HEK293 (cell line): Measurements from ENCODE around the gene R3HDM4.

Experiments
- ATF2 ChIP-seq: fragments of 450-650 bp; formaldehyde crosslinking; IDR thresholded peaks from 2 replicates; pipeline ENCODE4 v1.5.1; 2016; ENCODE audit warnings: missing biosample characterization, missing genetic modification characterization, low read depth
- HOXA7 ChIP-seq: sonication (generic); formaldehyde crosslinking; IDR thresholded peaks from 2 replicates; pipeline ENCODE4 v1.8.1; 2022; ENCODE audit warnings: missing genetic modification reagents, borderline replicate concordance
- KLF1 ChIP-seq: fragments of 450-650 bp; formaldehyde crosslinking; IDR thresholded peaks from 2 replicates; pipeline ENCODE4 v1.5.1; 2016; ENCODE audit warnings: missing biosample characterization, missing genetic modification characterization
- KLF16 ChIP-seq: fragments of 450-650 bp; formaldehyde crosslinking; IDR thresholded peaks from 2 replicates; pipeline ENCODE4 v1.5.1; 2017; ENCODE audit warnings: missing biosample characterization, missing genetic modification characterization
- OVOL3 ChIP-seq: fragments of 450-650 bp; formaldehyde crosslinking; IDR thresholded peaks from 2 replicates; pipeline ENCODE4 v1.5.1; 2016; ENCODE audit warnings: missing biosample characterization, missing genetic modification characterization
- PRDM2 ChIP-seq: fragments of 450-650 bp; formaldehyde crosslinking; IDR thresholded peaks from 2 replicates; pipeline ENCODE4 v1.5.1; 2016; ENCODE audit warnings: missing biosample characterization, missing genetic modification characterization, borderline replicate concordance
- ZFHX2 ChIP-seq: fragments of 450-650 bp; formaldehyde crosslinking; conservative IDR thresholded peaks from 2 replicates; pipeline ENCODE4 v1.5.1; 2016; ENCODE audit warnings: missing biosample characterization, missing genetic modification characterization
- ZFP3 ChIP-seq: fragments of 450-650 bp; formaldehyde crosslinking; IDR thresholded peaks from 2 replicates; pipeline ENCODE4 v1.5.1; 2016; ENCODE audit warnings: low read depth, missing biosample characterization, missing genetic modification characterization
- ZNF157 ChIP-seq: fragments of 450-650 bp; formaldehyde crosslinking; IDR thresholded peaks from 2 replicates; pipeline ENCODE4 v1.5.1; 2016; ENCODE audit warnings: missing biosample characterization, missing genetic modification characterization
- ZNF202 ChIP-seq: fragments of 450-650 bp; formaldehyde crosslinking; IDR thresholded peaks from 2 replicates; pipeline ENCODE4 v1.5.1; 2016; ENCODE audit warnings: missing biosample characterization, missing genetic modification characterization, borderline replicate concordance
- ZNF23 ChIP-seq: fragments of 450-650 bp; formaldehyde crosslinking; IDR thresholded peaks from 2 replicates; pipeline ENCODE4 v1.5.1; 2016; ENCODE audit warnings: missing biosample characterization, missing genetic modification characterization, borderline replicate concordance
- ZNF600 ChIP-seq: fragments of 450-650 bp; formaldehyde crosslinking; IDR thresholded peaks from 2 replicates; pipeline ENCODE4 v1.5.1; 2016; ENCODE audit warnings: missing biosample characterization, missing genetic modification characterization
- ZNF629 ChIP-seq: fragments of 450-650 bp; formaldehyde crosslinking; IDR thresholded peaks from 2 replicates; pipeline ENCODE4 v1.5.1; 2017; ENCODE audit warnings: missing biosample characterization, missing genetic modification characterization
- ZNF654 ChIP-seq: fragments of 450-650 bp; formaldehyde crosslinking; IDR thresholded peaks from 2 replicates; pipeline ENCODE4 v1.5.1; 2016; ENCODE audit warnings: low read depth, missing biosample characterization, missing genetic modification characterization
- ZNF677 ChIP-seq: fragments of 450-650 bp; IDR thresholded peaks from 2 replicates; pipeline ENCODE4 v1.5.0; 2018; ENCODE audit warnings: missing biosample characterization, mild to moderate bottlenecking, missing genetic modification characterization, moderate library complexity
- TF ChIP-seq, protein P1 (sequence below): fragments of 450-650 bp; formaldehyde crosslinking; IDR thresholded peaks from 2 replicates; pipeline ENCODE4 v1.5.1; 2017; ENCODE audit warnings: missing biosample characterization, missing genetic modification characterization
- TF ChIP-seq, protein P2 (sequence below): fragments of 450-650 bp; formaldehyde crosslinking; IDR thresholded peaks from 2 replicates; pipeline ENCODE4 v1.5.1; 2016; ENCODE audit warnings: missing biosample characterization, missing genetic modification characterization, borderline replicate concordance
- TF ChIP-seq, protein P3 (sequence below): fragments of 450-650 bp; formaldehyde crosslinking; IDR thresholded peaks from 2 replicates; pipeline ENCODE4 v1.5.0; 2017; ENCODE audit warnings: missing biosample characterization, missing genetic modification characterization, borderline replicate concordance
- TF ChIP-seq, protein P4 (sequence below): fragments of 450-650 bp; formaldehyde crosslinking; IDR thresholded peaks from 2 replicates; pipeline ENCODE4 v1.5.1; 2016; ENCODE audit warnings: missing biosample characterization, missing genetic modification characterization
- TF ChIP-seq, protein P5 (sequence below): fragments of 450-650 bp; formaldehyde crosslinking; IDR thresholded peaks from 2 replicates; pipeline ENCODE4 v1.5.1; 2017; ENCODE audit warnings: missing biosample characterization, missing genetic modification characterization

The R3HDM4 gene

DNA sequence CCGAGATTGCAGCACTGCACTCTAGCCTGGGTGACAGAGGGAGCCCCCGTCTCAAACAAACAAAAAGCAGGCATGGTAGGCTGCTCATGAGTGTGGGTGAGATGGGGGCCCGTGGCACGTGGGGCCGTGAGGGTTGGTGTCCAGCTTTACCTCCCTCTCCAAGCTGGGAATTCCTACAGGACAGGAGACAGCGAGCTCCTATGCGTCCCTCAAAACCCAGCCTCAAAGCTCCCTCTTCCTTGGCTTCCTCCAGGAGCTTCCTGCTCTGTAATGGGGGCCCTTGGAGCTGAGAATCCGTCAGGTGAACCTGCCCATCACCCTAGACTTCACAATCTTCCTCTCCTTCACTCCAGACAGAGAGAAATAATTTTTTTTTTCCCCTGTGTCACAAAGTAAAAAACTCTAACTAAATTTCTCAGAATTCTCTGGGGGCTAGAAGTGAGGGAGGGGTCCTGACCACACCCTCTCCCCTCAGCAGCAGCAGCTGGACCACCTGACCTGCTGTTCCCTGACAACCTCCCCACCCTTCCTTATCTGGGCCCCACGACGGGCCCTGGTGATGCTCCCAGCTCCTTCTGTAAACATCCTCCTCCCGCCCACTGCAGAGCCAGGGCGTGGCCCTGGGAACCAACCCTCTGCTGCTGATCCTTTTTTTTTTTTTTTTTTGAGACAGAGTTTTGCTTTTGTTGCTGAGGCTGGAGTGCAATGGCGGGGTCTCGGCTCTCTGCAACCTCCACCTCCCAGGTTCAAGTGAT lies 49.0 kb upstream of the R3HDM4 start (continued):
- TF ChIP-seq, protein P1, sequence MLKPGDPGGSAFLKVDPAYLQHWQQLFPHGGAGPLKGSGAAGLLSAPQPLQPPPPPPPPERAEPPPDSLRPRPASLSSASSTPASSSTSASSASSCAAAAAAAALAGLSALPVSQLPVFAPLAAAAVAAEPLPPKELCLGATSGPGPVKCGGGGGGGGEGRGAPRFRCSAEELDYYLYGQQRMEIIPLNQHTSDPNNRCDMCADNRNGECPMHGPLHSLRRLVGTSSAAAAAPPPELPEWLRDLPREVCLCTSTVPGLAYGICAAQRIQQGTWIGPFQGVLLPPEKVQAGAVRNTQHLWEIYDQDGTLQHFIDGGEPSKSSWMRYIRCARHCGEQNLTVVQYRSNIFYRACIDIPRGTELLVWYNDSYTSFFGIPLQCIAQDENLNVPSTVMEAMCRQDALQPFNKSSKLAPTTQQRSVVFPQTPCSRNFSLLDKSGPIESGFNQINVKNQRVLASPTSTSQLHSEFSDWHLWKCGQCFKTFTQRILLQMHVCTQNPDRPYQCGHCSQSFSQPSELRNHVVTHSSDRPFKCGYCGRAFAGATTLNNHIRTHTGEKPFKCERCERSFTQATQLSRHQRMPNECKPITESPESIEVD, result no peak
- TF ChIP-seq KLF16 (tag by site-specific recombination) (no peak), ZNF654 (tag by site-specific recombination) (no peak), ZFP3 (peak; percentile 99), ZNF202 (tag by site-specific recombination) (no peak), ZNF23 (tag by site-specific recombination) (no peak), HOXA7 (no peak), ATF2 (tag by site-specific recombination) (no peak), ZNF677 (tag by site-specific recombination) (no peak), ZNF600 (tag by site-specific recombination) (no peak), ZNF157 (tag by site-specific recombination) (no peak), ZFHX2 (peak; percentile 84), ZNF629 (tag by site-specific recombination) (no peak), PRDM2 (tag by site-specific recombination) (no peak), KLF1 (peak; percentile 99), OVOL3 (no peak)
- TF ChIP-seq, protein P2, sequence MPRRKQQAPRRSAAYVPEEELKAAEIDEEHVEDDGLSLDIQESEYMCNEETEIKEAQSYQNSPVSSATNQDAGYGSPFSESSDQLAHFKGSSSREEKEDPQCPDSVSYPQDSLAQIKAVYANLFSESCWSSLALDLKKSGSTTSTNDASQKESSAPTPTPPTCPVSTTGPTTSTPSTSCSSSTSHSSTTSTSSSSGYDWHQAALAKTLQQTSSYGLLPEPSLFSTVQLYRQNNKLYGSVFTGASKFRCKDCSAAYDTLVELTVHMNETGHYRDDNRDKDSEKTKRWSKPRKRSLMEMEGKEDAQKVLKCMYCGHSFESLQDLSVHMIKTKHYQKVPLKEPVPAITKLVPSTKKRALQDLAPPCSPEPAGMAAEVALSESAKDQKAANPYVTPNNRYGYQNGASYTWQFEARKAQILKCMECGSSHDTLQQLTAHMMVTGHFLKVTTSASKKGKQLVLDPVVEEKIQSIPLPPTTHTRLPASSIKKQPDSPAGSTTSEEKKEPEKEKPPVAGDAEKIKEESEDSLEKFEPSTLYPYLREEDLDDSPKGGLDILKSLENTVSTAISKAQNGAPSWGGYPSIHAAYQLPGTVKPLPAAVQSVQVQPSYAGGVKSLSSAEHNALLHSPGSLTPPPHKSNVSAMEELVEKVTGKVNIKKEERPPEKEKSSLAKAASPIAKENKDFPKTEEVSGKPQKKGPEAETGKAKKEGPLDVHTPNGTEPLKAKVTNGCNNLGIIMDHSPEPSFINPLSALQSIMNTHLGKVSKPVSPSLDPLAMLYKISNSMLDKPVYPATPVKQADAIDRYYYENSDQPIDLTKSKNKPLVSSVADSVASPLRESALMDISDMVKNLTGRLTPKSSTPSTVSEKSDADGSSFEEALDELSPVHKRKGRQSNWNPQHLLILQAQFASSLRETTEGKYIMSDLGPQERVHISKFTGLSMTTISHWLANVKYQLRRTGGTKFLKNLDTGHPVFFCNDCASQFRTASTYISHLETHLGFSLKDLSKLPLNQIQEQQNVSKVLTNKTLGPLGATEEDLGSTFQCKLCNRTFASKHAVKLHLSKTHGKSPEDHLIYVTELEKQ (tag by site-specific recombination), result no peak
- TF ChIP-seq, protein P3, sequence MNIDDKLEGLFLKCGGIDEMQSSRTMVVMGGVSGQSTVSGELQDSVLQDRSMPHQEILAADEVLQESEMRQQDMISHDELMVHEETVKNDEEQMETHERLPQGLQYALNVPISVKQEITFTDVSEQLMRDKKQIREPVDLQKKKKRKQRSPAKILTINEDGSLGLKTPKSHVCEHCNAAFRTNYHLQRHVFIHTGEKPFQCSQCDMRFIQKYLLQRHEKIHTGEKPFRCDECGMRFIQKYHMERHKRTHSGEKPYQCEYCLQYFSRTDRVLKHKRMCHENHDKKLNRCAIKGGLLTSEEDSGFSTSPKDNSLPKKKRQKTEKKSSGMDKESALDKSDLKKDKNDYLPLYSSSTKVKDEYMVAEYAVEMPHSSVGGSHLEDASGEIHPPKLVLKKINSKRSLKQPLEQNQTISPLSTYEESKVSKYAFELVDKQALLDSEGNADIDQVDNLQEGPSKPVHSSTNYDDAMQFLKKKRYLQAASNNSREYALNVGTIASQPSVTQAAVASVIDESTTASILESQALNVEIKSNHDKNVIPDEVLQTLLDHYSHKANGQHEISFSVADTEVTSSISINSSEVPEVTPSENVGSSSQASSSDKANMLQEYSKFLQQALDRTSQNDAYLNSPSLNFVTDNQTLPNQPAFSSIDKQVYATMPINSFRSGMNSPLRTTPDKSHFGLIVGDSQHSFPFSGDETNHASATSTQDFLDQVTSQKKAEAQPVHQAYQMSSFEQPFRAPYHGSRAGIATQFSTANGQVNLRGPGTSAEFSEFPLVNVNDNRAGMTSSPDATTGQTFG (tag by site-specific recombination), result no peak
- TF ChIP-seq, protein P4, sequence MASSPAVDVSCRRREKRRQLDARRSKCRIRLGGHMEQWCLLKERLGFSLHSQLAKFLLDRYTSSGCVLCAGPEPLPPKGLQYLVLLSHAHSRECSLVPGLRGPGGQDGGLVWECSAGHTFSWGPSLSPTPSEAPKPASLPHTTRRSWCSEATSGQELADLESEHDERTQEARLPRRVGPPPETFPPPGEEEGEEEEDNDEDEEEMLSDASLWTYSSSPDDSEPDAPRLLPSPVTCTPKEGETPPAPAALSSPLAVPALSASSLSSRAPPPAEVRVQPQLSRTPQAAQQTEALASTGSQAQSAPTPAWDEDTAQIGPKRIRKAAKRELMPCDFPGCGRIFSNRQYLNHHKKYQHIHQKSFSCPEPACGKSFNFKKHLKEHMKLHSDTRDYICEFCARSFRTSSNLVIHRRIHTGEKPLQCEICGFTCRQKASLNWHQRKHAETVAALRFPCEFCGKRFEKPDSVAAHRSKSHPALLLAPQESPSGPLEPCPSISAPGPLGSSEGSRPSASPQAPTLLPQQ, result peak; percentile 76
- TF ChIP-seq, protein P5, sequence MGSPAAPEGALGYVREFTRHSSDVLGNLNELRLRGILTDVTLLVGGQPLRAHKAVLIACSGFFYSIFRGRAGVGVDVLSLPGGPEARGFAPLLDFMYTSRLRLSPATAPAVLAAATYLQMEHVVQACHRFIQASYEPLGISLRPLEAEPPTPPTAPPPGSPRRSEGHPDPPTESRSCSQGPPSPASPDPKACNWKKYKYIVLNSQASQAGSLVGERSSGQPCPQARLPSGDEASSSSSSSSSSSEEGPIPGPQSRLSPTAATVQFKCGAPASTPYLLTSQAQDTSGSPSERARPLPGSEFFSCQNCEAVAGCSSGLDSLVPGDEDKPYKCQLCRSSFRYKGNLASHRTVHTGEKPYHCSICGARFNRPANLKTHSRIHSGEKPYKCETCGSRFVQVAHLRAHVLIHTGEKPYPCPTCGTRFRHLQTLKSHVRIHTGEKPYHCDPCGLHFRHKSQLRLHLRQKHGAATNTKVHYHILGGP (tag by site-specific recombination), result no peak
